Measurements from ENCODE around the gene OGDH. TPM values are rescaled to one million over a fixed set of nuclear protein-coding genes. Genes with fewer than 3 reads are reported as not detected.
A peak's percentile ranks its signal among the peaks of the same experiment; 100 is the strongest.

Gene OGDH
- total and polyA plus RNA-seq, 2 of the 4 experiments (the other 2 are of a cell fraction), result 47.4 to 56.5 TPM

GRCh38 chr7:44604941-44605340, 1.5 kb upstream of the OGDH start:
- no TSS peak for BruUV-seq (replicated peaks)
- Histone ChIP-seq H3K4me1 (ENCODE audit: control insufficient read depth, insufficient read depth, low read length) (no peaks in the 10 kb centered on the region), H4K5ac (ENCODE audit: low read depth, low read length) (no peak overlapping the region), H3K4me2 (ENCODE audit: low read depth, low read length) (no peak overlapping the region), H3K9ac (ENCODE audit: low read depth, low read length) (no peak overlapping the region), H4K20me1 (ENCODE audit: insufficient read depth, low read length) (0 out of 2 replicates have a peak, but pooled peaks cover 4% of the 10 kb centered on the region), H3K14ac (replicated peaks; ENCODE audit: low read depth, low read length) (no peak overlapping the region), H3K9me1 (ENCODE audit: insufficient read depth, low read length) (no peaks in the 10 kb centered on the region; the same call in 1 of the 2 replicates), H2BK15ac (ENCODE audit: low read depth, low read length) (no peak overlapping the region), H3K56ac (ENCODE audit: extremely low read depth, insufficient read depth, low read length) (no peak overlapping the region), H4K8ac (ENCODE audit: low read depth in 2 of 2, low read length in 2 of 2) (no peak overlapping the region; a peak in 1 of 4 replicates), H3K4me3 (ENCODE audit: insufficient read depth, low read depth, low read length) (no peak overlapping the region), H2AK5ac (ENCODE audit: low read depth, low read length) (no peak overlapping the region), H2BK120ac (ENCODE audit: low read depth, low read length) (no peak overlapping the region), H3K27ac (ENCODE audit: insufficient read depth, low read length) (no peak overlapping the region), H3K4ac (ENCODE audit: low read depth, low read length) (no peak overlapping the region), H2AFZ (replicated peaks; ENCODE audit: low read length, poor library complexity) (no peak overlapping the region), H2BK5ac (ENCODE audit: low read depth, low read length, poor library complexity, severe bottlenecking) (no peak overlapping the region), H4K91ac (ENCODE audit: insufficient read depth, low read depth, low read length) (no peak overlapping the region), H2BK20ac (ENCODE audit: low read depth, low read length) (no peak overlapping the region), H3K79me1 (ENCODE audit: low read depth in 1 of 2, low read length in 2 of 2) (peaks cover 6 to 26% of the 10 kb centered on the region in 2 experiments; a peak in 3 of 4 replicates), H2AK9ac (replicated peaks; ENCODE audit: low read depth, low read length, poor library complexity) (no peak overlapping the region), H3K9me3 (ENCODE audit: control insufficient read depth, insufficient read depth, low read length) (no peaks in the 10 kb centered on the region), H3K27me3 (ENCODE audit: control insufficient read depth, insufficient read depth, low read length) (peaks cover 3% of the 10 kb centered on the region), H3K36me3 (ENCODE audit: control insufficient read depth, insufficient read depth, low read length) (no peaks in the 10 kb centered on the region), H3K18ac (ENCODE audit: low read depth, low read length) (no peak overlapping the region), H3K23ac (ENCODE audit: low read depth, low read length) (no peak overlapping the region)
- WGBS, 2 experiments (ENCODE audit: extremely low coverage in 2 of 2, insufficient read length in 1 of 2), result no CpG with 5 or more reads among the region's 2 CpGs
- DNase-seq (no peak), ATAC-seq (ENCODE audit: low read depth) (no peak)
- ChIA-PET CTCF (no interaction called here), POLR2A (ENCODE audit: unreplicated experiment) (no interaction called here)
- intact Hi-C loops (cut with micrococcal nuclease), result loop anchor here (5.0 kb wide), 1 partner anchor 242 kb away; the partner anchor contains the start of gene H2AZ2
- in situ Hi-C loops (cut with MboI; ENCODE audit: low sequenced_read_pairs), result no loop called here
- peak; percentile 19; the same call in 1 of the 2 replicates for TF ChIP-seq CEBPB (IDR thresholded peaks at IDR 0.05; ENCODE audit: low read depth, low read length)
- TF ChIP-seq FOS (IDR thresholded peaks at IDR 0.05; ENCODE audit: low read depth, low read length), result no peak
- dilution Hi-C loops (cut with HindIII; ENCODE audit: low sequenced_read_pairs, unreplicated experiment), result no loop called here

All from IMR-90 (cell line).